ENCODE results near the gene TSC1. TPM values are rescaled to one million over a fixed set of nuclear protein-coding genes. Genes with fewer than 3 reads are reported as not detected.

Gene TSC1
- total RNA-seq, 1 donor from 2014 or later: 50.9 TPM

GRCh38 chr9:132931178-132931735 lies 13.2 kb downstream of the TSC1 start:
- H3K4me1 Mint-ChIP-seq: no peaks in the 10 kb centered on the region
- H3K9me3 Mint-ChIP-seq: no peaks in the 10 kb centered on the region
- DNase-seq (ENCODE audit: low read depth, low spot score): no peak
- no peak overlapping the region for H3K27ac Mint-ChIP-seq (ENCODE audit: unreplicated experiment)
- TF ChIP-seq CTCF (conservative IDR thresholded peaks at IDR 0.05): no peak
- peaks cover 1% of the 10 kb centered on the region for H3K36me3 Mint-ChIP-seq (ENCODE audit: low read depth)
- no peaks in the 10 kb centered on the region for H3K27me3 Mint-ChIP-seq (ENCODE audit: low read depth)
- no peak overlapping the region for H3K4me3 Mint-ChIP-seq

GRCh38 chr9:132927704-132928103 lies 16.7 kb downstream of the TSC1 start:
- Mint-ChIP-seq H3K36me3 (ENCODE audit: low read depth) (peaks cover 10% of the 10 kb centered on the region), H3K27me3 (ENCODE audit: low read depth) (no peaks in the 10 kb centered on the region), H3K4me1 (no peaks in the 10 kb centered on the region), H3K9me3 (no peaks in the 10 kb centered on the region), H3K27ac (ENCODE audit: unreplicated experiment) (no peak overlapping the region), H3K4me3 (no peak overlapping the region)
- no peak for DNase-seq (ENCODE audit: low read depth, low spot score)
- no peak for TF ChIP-seq CTCF (conservative IDR thresholded peaks at IDR 0.05)

- Mint-ChIP-seq H3K4me1 (no peaks in the 10 kb centered on the region), H3K27ac (ENCODE audit: unreplicated experiment) (no peak overlapping the region), H3K4me3 (no peak overlapping the region), H3K9me3 (no peaks in the 10 kb centered on the region), H3K36me3 (ENCODE audit: low read depth) (peaks cover 17% of the 10 kb centered on the region), H3K27me3 (ENCODE audit: low read depth) (no peaks in the 10 kb centered on the region)
- no peak for TF ChIP-seq CTCF (conservative IDR thresholded peaks at IDR 0.05)
- DNase-seq (ENCODE audit: low read depth, low spot score): no peak
These were observed 21.0 kb downstream of the TSC1 start for GRCh38 chr9:132923346-132923902.

GRCh38 chr9:132919614-132920268 lies 24.7 kb downstream of the TSC1 start:
- H3K9me3 Mint-ChIP-seq: no peaks in the 10 kb centered on the region
- H3K27me3 Mint-ChIP-seq (ENCODE audit: low read depth): no peaks in the 10 kb centered on the region
- DNase-seq (ENCODE audit: low read depth, low spot score): no peak
- peaks cover 12% of the 10 kb centered on the region for H3K36me3 Mint-ChIP-seq (ENCODE audit: low read depth)
- H3K27ac Mint-ChIP-seq (ENCODE audit: unreplicated experiment): no peak overlapping the region
- H3K4me3 Mint-ChIP-seq: no peak overlapping the region
- no peak for TF ChIP-seq CTCF (conservative IDR thresholded peaks at IDR 0.05)
- no peaks in the 10 kb centered on the region for H3K4me1 Mint-ChIP-seq

- H3K27ac Mint-ChIP-seq (ENCODE audit: unreplicated experiment): no peak overlapping the region
- peaks cover 12% of the 10 kb centered on the region for H3K36me3 Mint-ChIP-seq (ENCODE audit: low read depth)
- H3K9me3 Mint-ChIP-seq: no peaks in the 10 kb centered on the region
- H3K4me1 Mint-ChIP-seq: no peaks in the 10 kb centered on the region
- no peaks in the 10 kb centered on the region for H3K27me3 Mint-ChIP-seq (ENCODE audit: low read depth)
- no peak for TF ChIP-seq CTCF (conservative IDR thresholded peaks at IDR 0.05)
- H3K4me3 Mint-ChIP-seq: no peak overlapping the region
- DNase-seq (ENCODE audit: low read depth, low spot score): no peak
These were observed 29.5 kb downstream of the TSC1 start for GRCh38 chr9:132914924-132915323.

Data from neural crest cell (in vitro differentiated cells).